WI38 (cell line): Measurements from ENCODE around the gene NLRP7.
"Not testable (repeated sequence)": the region's sequence is repeated elsewhere in the genome, so short reads cannot be mapped to it uniquely, and the experiment has no call there.

Experiments
- H3K4me3 ChIP-seq: 2 replicates; pipeline ENCODE4 v1.5.1; 2011; ENCODE audit warnings: low read depth, mild to moderate bottlenecking, control low read depth, low read length
- CTCF ChIP-seq: IDR thresholded peaks from 2 replicates; pipeline ENCODE4 v1.5.1; 2012; ENCODE audit warnings: low read depth, mild to moderate bottlenecking, control low read depth, low read length

NLRP7 gene

GRCh38 chr19:54947381-54947780, at the start of gene NLRP7:
Gene NLRP7, minus strand, starts transcription at chr19:54947530.
- no peak for TF ChIP-seq CTCF

GRCh38 chr19:54995561-54995960, 48.2 kb upstream of the NLRP7 start:
- TF ChIP-seq CTCF: no peak

More at GRCh38 chr19:54947381-54947780, at the start of gene NLRP7:
- no peak within 1 kb of the TSS for H3K4me3 ChIP-seq

GRCh38 chr19:54989531-54989930, 42.2 kb upstream of the NLRP7 start:
- not testable (repeated sequence) for H3K4me3 ChIP-seq

More at GRCh38 chr19:54995561-54995960, 48.2 kb upstream of the NLRP7 start:
- no peak overlapping the region for H3K4me3 ChIP-seq

GRCh38 chr19:54982562-54982961, 35.2 kb upstream of the NLRP7 start:
- not testable (repeated sequence) for H3K4me3 ChIP-seq

- not testable (repeated sequence) for H3K4me3 ChIP-seq
Observed at GRCh38 chr19:54973229-54974090, 26.1 kb upstream of the NLRP7 start.

GRCh38 chr19:54971446-54971845, 24.1 kb upstream of the NLRP7 start:
- not testable (repeated sequence) for H3K4me3 ChIP-seq

GRCh38 chr19:54969647-54970046, 22.3 kb upstream of the NLRP7 start:
- no peak overlapping the region for H3K4me3 ChIP-seq
- TF ChIP-seq CTCF: no peak

GRCh38 chr19:54967611-54968010, 20.3 kb upstream of the NLRP7 start:
- no peak for TF ChIP-seq CTCF
- H3K4me3 ChIP-seq: no peak overlapping the region

GRCh38 chr19:54965055-54965454, 17.7 kb upstream of the NLRP7 start:
- H3K4me3 ChIP-seq: not testable (repeated sequence)

GRCh38 chr19:54959840-54960239, 12.5 kb upstream of the NLRP7 start:
- TF ChIP-seq CTCF: no peak
- H3K4me3 ChIP-seq: no peak overlapping the region
